ENCODE measurements around the gene ADH1A.
A peak's percentile ranks its signal among the peaks of the same experiment; 100 is the strongest.
"Not testable (repeated sequence)": the region's sequence is repeated elsewhere in the genome, so short reads cannot be mapped to it uniquely, and the experiment has no call there.

Gene ADH1A

DNA sequence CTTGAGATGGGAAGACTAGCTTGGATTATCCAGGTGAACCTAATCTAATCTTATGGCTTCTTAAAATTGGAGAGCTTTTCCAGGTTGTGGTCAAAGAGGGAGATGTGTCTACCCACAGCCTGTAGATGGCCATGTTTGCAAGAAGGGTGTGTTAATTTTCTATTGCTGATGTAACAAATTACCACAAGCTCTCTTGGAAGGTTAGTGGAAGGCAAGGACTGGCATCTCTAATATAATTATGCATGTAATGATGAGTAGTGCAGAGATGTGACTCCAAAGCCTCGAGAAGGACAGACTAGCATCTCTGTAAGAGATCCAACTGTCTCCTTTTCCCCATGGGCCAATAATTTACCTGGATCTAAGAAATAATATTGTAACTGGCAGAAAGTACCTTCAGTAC is 33.6 kb upstream of the ADH1A start:
- DNase-seq (ENCODE audit: low read depth) = peak; percentile 19
- TF ChIP-seq, protein P1, sequence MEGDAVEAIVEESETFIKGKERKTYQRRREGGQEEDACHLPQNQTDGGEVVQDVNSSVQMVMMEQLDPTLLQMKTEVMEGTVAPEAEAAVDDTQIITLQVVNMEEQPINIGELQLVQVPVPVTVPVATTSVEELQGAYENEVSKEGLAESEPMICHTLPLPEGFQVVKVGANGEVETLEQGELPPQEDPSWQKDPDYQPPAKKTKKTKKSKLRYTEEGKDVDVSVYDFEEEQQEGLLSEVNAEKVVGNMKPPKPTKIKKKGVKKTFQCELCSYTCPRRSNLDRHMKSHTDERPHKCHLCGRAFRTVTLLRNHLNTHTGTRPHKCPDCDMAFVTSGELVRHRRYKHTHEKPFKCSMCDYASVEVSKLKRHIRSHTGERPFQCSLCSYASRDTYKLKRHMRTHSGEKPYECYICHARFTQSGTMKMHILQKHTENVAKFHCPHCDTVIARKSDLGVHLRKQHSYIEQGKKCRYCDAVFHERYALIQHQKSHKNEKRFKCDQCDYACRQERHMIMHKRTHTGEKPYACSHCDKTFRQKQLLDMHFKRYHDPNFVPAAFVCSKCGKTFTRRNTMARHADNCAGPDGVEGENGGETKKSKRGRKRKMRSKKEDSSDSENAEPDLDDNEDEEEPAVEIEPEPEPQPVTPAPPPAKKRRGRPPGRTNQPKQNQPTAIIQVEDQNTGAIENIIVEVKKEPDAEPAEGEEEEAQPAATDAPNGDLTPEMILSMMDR (conservative IDR thresholded peaks at IDR 0.05; ENCODE audit: low read depth, low read length) = no peak
- no peak overlapping the region for H3K4me3 ChIP-seq (ENCODE audit: low read depth, low read length)

DNA sequence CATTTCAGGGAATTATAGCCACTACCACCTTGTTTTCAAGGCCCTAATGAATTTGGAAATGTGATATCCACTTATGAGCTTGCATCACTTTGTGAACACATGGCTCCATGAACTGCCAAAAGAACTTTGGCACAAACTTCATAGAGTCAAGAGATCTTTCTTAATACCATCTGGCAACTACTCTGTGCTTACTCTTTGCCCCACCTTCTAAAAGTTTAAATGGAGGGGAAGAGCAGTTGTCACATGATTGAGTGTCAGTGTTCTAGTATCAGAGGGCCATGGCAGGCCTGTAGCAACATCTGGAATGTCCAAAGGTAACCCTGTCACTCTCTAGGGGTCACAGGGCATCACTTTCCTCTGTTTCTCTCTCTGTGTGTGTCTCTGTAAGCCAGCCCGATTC is 33.0 kb upstream of the ADH1A start:
- DNase-seq (ENCODE audit: low read depth) = peak; percentile 89
- TF ChIP-seq, protein P1 (conservative IDR thresholded peaks at IDR 0.05; ENCODE audit: low read depth, low read length) = no peak

DNA sequence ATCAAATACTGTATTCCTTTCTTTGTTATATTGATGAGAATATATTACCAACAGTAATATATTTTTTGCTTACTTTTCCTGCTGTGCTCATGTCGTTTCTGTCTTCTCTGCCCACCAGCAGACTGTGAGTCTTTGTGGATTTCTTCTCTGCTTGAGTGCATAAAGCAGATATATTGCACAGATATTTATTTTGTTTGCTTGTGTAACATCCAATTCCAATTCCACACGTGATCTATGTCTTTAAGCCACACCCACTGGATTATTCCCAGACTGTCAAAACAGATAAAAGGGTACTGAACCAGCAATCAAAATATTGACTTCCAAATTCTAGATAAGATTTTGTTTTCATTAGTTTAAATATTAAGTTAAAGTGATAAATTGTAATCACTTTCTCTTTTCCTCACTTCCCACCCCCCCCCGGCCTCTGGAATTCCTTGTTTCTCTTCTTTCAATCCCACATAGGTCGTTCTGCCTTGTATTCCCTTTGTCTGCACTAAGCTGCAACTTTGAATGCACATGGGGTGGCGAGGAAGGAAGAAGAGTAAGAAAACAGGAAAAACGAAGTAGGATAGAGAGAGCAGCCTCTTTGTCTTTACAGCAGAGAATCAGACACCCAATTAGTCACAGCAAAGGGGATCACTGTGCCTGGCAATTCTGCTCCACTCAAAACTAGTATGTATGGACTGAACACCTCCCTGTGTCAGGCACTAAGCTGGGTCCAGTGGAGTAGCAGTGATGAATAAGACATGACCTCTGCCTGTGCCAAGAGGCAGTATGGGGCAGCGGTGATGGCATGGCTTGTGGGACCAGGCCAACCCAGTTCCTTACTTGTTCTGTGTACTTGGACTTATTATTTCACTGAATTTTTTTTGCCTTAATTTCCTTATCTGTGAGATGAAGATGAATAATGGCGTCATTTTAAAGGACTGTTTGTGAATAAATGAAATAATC is 30.7 kb upstream of the ADH1A start, which contains the start of gene ADH1B:
ADH1B (minus strand) TSS at position 161 of the 951 bp plus-strand sequence; CDS start at position 91, 70 bp downstream.
- TF ChIP-seq, protein P1 (conservative IDR thresholded peaks at IDR 0.05; ENCODE audit: low read depth, low read length) = no peak
- peak; percentile 11 for DNase-seq (ENCODE audit: low read depth)

More for the DNA sequence above, 33.0 kb upstream of the ADH1A start:
- no peak overlapping the region for H3K4me3 ChIP-seq (ENCODE audit: low read depth, low read length)

GRCh38 chr4:99317811-99318210 is 27.0 kb upstream of the ADH1A start:
- not testable (repeated sequence) for DNase-seq (ENCODE audit: low read depth); H3K4me3 ChIP-seq (ENCODE audit: low read depth, low read length)

More for the DNA sequence above, 30.7 kb upstream of the ADH1A start, which contains the start of gene ADH1B:
- H3K4me3 ChIP-seq (ENCODE audit: low read depth, low read length) = no peak within 1 kb of the TSS

- TF ChIP-seq, protein P1 (conservative IDR thresholded peaks at IDR 0.05; ENCODE audit: low read depth, low read length) = no peak
- no peak for DNase-seq (ENCODE audit: low read depth)
Measured at GRCh38 chr4:99317354-99317753, 26.6 kb upstream of the ADH1A start.

DNA sequence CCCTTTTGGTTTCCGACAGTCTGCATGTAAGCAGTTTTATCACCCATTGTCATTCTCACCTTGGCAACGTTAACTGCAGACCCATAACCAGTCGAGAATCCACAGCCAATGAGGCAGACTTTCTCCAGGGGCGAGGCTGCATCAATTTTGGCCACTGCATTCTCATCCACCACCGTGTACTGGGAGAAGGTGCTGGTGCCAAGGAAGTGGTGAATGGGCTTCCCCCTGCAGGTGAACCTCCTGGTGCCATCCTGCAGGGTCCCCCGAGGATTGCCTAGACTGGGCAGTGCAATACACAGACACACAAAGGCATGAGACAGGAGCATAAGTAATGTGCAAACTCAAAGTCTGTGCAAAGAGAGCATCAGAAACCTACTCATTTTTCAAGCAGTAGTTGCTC is 25.1 kb upstream of the ADH1A start:
- no peak overlapping the region for H3K4me3 ChIP-seq (ENCODE audit: low read depth, low read length)
- no peak for DNase-seq (ENCODE audit: low read depth)
- TF ChIP-seq, protein P1 (conservative IDR thresholded peaks at IDR 0.05; ENCODE audit: low read depth, low read length) = no peak

More at GRCh38 chr4:99317354-99317753, 26.6 kb upstream of the ADH1A start:
- H3K4me3 ChIP-seq (ENCODE audit: low read depth, low read length) = no peak overlapping the region

- no peak overlapping the region for H3K4me3 ChIP-seq (ENCODE audit: low read depth, low read length)
- DNase-seq (ENCODE audit: low read depth) = no peak
- TF ChIP-seq, protein P1 (conservative IDR thresholded peaks at IDR 0.05; ENCODE audit: low read depth, low read length) = no peak
Measured at GRCh38 chr4:99314211-99314610, 23.4 kb upstream of the ADH1A start.

All from choroid plexus epithelial cell (primary cell).